Heart left ventricle (tissue), 16 donors: Measurements from ENCODE around the gene NCK2. TPM values are rescaled to one million over a fixed set of nuclear protein-coding genes. Genes with fewer than 3 reads are reported as not detected.

ENCODE experiments used
- ATAC-seq, 4 donors: fragments of 200-7000 bp; cut with Tn5 transposase; one replicate each; pipeline ENCODE4 v1.9.1; 2020 to 2022; ENCODE audit warnings: moderate library complexity in 4 of 4, mild to moderate bottlenecking in 3 of 4, moderate number of reproducible peaks in 1 of 4
- DNase-seq, 5 donors: peaks; one replicate each; pipeline ENCODE4 v3.0.0-alpha.2; 2020
- H3K27ac ChIP-seq, 12 donors: fragments of 200-600 bp; sonication (generic) in 4 of 12; one replicate each; pipeline versions ENCODE4 v1.5.0 to v1.8.0; 2016 to 2022; ENCODE audit warnings: mild to moderate bottlenecking in 2 of 12
- H3K27me3 ChIP-seq, 9 donors: fragments of 200-600 bp; sonication (generic) in 2 of 9; one replicate each; pipeline versions ENCODE4 v1.5.1 to v1.8.0; 2016 to 2022; ENCODE audit warnings: mild to moderate bottlenecking in 3 of 9
- H3K36me3 ChIP-seq, 9 donors: fragments of 200-600 bp; sonication (generic) in 2 of 9; one replicate each; pipeline versions ENCODE4 v1.5.0 to v1.8.0; 2018 to 2022; ENCODE audit warnings: mild to moderate bottlenecking in 2 of 9
- H3K4me1 ChIP-seq, 12 donors: fragments of 200-600 bp; sonication (generic) in 4 of 12; one replicate each; pipeline versions ENCODE4 v1.5.0 to v1.8.0; 2016 to 2022; ENCODE audit warnings: mild to moderate bottlenecking in 3 of 12
- H3K4me3 ChIP-seq, 12 donors: fragments of 200-600 bp; sonication (generic) in 4 of 12; one replicate each; pipeline versions ENCODE4 v1.5.0 to v1.8.0; 2017 to 2022; ENCODE audit warnings: mild to moderate bottlenecking in 9 of 12, moderate library complexity in 4 of 12
- H3K9me3 ChIP-seq, 12 donors: fragments of 200-600 bp; sonication (generic) in 4 of 12; one replicate each; pipeline versions ENCODE4 v1.5.0 to v1.8.0; 2016 to 2022; ENCODE audit warnings: mild to moderate bottlenecking in 1 of 12
- POLR2A ChIP-seq, 2 donors: fragments of 450-650 bp; IDR thresholded peaks; one replicate each; pipeline ENCODE4 v1.6.1; 2017; ENCODE audit warnings: antibody characterized with exemption in 2 of 2, mild to moderate bottlenecking in 2 of 2, moderate library complexity in 2 of 2
- WGBS, 4 donors: extraction: QIAGEN DNeasy Blood & Tissue Kit in 2 of 4; methylation state at CpG; one replicate each; pipeline versions ENCODE4 v1.1.5 to v1.1.7; 2013 to 2018; 5-methylcytosine and 5-hydroxymethylcytosine counted together
- intact Hi-C, 10 donors: fragments of 100-400 bp; cut with DNase I; formaldehyde crosslinking; loops; one replicate each; pipeline versions ENCODE4 v1.11.1 to v1.14.2; 2022
- polyA plus RNA-seq, 2 donors: library from polyadenylated mRNA; stranded (reverse); fragments of 200-250 nt; gene quantifications; one replicate each; pipeline ENCODE4 v1.2.3, GENCODE V29; 2013
- total RNA-seq, 9 donors: library from RNA; depleted of rRNA in 2 of 9; stranded (reverse); fragments of >200 nt in 2 of 9; fragmentation: NEBNext Ultra II Directional in 3 of 9; extraction: Animal tissue kit (Norgen Biotek cat#: 25700) in 3 of 9; gene quantifications; one replicate each; pipeline versions ENCODE4 v1.1.0 to v1.2.4, GENCODE V29; 2016 to 2023
- TF ChIP-seq, protein P1 (sequence below), 12 donors: fragments of 200-600 bp; sonication (generic) in 4 of 12; IDR thresholded peaks; one replicate each; pipeline versions ENCODE4 v1.5.0 to v1.8.0; 2018 to 2022; ENCODE audit warnings: antibody characterized with exemption in 12 of 12, mild to moderate bottlenecking in 5 of 12
- donor health status: ischemic (EF 13 %, LVEDD 7.1; RV severe dilation, severe dysfunction).
- donor health status: healthy with polysubstance abuse.
- donor health status: DM: no; HTN: yes; CAD: no.
- donor health status: DM: no; HTN: no; CAD: no.
- donor health status: ischemic (EF 25% LVEDD 6.9; RV normal size, moderate dysfunction).
- donor health status: ischemic (EF 25% LVEDD 5.7; RV mildly dilated, moderate dysfunction).
- donor health status: healthy.
- donor health status: DM: yes; HTN: yes; CAD: no.
- donor health status: ischemic (EF 35%, LVEDD 5.7; RV mildly dilated, moderate dysfunction).
- donor health status: nonischemic (EF 11% LVEDD 7.7; RV severe dilation, severe dysfunction).
- donor health status: DM: yes; HTN: yes; CAD: no.
- donor health status: PGD.
- donor health status: ischemic (EF 29% LVEDD 5.4; RV normal size, mild dysfunction).
- donor health status: nonischemic (EF 23%, LVEDD 6.1; RV moderate dilation, normal function).

The NCK2 gene
- total and polyA plus RNA-seq, 11 donors: 22.6 to 54.2 (median 33.4) TPM

- peak overlapping the region in 1 of 12 donors; percentile 20 for H3K27ac ChIP-seq
- no peak overlapping the region for H3K4me3 ChIP-seq
- ATAC-seq: no peak
- no peak for TF ChIP-seq POLR2A (IDR thresholded peaks at IDR 0.05)
- TF ChIP-seq, protein P1, sequence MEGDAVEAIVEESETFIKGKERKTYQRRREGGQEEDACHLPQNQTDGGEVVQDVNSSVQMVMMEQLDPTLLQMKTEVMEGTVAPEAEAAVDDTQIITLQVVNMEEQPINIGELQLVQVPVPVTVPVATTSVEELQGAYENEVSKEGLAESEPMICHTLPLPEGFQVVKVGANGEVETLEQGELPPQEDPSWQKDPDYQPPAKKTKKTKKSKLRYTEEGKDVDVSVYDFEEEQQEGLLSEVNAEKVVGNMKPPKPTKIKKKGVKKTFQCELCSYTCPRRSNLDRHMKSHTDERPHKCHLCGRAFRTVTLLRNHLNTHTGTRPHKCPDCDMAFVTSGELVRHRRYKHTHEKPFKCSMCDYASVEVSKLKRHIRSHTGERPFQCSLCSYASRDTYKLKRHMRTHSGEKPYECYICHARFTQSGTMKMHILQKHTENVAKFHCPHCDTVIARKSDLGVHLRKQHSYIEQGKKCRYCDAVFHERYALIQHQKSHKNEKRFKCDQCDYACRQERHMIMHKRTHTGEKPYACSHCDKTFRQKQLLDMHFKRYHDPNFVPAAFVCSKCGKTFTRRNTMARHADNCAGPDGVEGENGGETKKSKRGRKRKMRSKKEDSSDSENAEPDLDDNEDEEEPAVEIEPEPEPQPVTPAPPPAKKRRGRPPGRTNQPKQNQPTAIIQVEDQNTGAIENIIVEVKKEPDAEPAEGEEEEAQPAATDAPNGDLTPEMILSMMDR (IDR thresholded peaks at IDR 0.05): no peak
- DNase-seq: no peak
- H3K4me1 ChIP-seq: peaks cover 0 to 59% (median 18%) of the 10 kb centered on the region in 12 donors
- intact Hi-C loops: loop anchor here in 1 of 10 donors (10.0 kb wide), 1 partner anchor 128 kb away; the partner anchor contains the start of gene NCK2
- no peaks in the 10 kb centered on the region for H3K9me3 ChIP-seq
- peaks cover 0 to 10% (median 0%) of the 10 kb centered on the region in 9 donors for H3K36me3 ChIP-seq
- 88 to 93% (median 90%) methylated on average over 7 of the region's 7 CpGs for WGBS, 4 donors
- H3K27me3 ChIP-seq: no peaks in the 10 kb centered on the region
Measured at GRCh38 chr2:105872830-105873229, 128.1 kb downstream of the NCK2 start.

DNA sequence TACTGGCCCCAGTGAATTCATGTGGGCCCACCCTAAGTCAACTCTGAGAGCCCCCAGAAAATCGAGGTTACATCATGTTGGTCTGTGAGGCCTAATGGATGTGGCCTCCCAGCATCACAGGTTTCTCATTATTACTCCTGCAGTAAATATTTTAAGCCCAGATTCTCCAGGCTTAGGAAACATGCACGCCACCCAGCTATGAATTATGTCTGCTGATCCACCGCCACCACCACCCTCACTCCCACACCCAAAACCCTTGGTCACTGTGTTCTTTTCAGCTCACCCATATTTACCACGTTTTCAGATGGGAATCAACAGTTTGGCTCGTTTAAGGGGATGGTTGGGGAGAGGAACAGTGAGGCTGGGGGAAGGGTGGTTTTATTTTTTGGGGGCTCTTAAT is 128.6 kb downstream of the NCK2 start:
- H3K4me3 ChIP-seq: no peak overlapping the region
- H3K9me3 ChIP-seq: no peaks in the 10 kb centered on the region
- peaks cover 0 to 58% (median 18%) of the 10 kb centered on the region in 12 donors for H3K4me1 ChIP-seq
- intact Hi-C loops: loop anchor here in 1 of 10 donors (10.0 kb wide), 1 partner anchor 128 kb away; the partner anchor contains the start of gene NCK2
- TF ChIP-seq, protein P1 (IDR thresholded peaks at IDR 0.05): no peak
- TF ChIP-seq POLR2A (IDR thresholded peaks at IDR 0.05): no peak
- ATAC-seq (no peak), DNase-seq (no peak)
- no peak overlapping the region for H3K27ac ChIP-seq
- H3K27me3 ChIP-seq: no peaks in the 10 kb centered on the region
- 86 to 91% (median 90%) methylated on average over 5 of the region's 5 CpGs for WGBS, 4 donors
- H3K36me3 ChIP-seq: peaks cover 0 to 12% (median 0%) of the 10 kb centered on the region in 9 donors

- TF ChIP-seq, protein P1 (IDR thresholded peaks at IDR 0.05): no peak
- TF ChIP-seq POLR2A (IDR thresholded peaks at IDR 0.05): no peak
- Histone ChIP-seq H3K4me3 (no peak overlapping the region), H3K4me1 (peaks cover 0 to 56% (median 18%) of the 10 kb centered on the region in 12 donors), H3K27ac (no peak overlapping the region), H3K27me3 (no peaks in the 10 kb centered on the region), H3K36me3 (peaks cover 0 to 17% (median 0%) of the 10 kb centered on the region in 9 donors), H3K9me3 (no peaks in the 10 kb centered on the region)
- WGBS, 4 donors: 71 to 91% (median 83%) methylated on average over 8 of the region's 8 CpGs
- peak in 1 of 5 donors; percentile 47 for DNase-seq
- intact Hi-C loops: loop anchor here in 1 of 10 donors (10.0 kb wide), 1 partner anchor 129 kb away; the partner anchor contains the start of gene NCK2
- ATAC-seq: peak in 3 of 4 donors; percentile 11 to 55 (median 50)
Measured at GRCh38 chr2:105873721-105874120, 129.0 kb downstream of the NCK2 start.

- TF ChIP-seq, protein P1 (IDR thresholded peaks at IDR 0.05): no peak
- TF ChIP-seq POLR2A (IDR thresholded peaks at IDR 0.05): no peak
- H3K27ac ChIP-seq: no peak overlapping the region
- DNase-seq: no peak
- WGBS, 4 donors: 84 to 93% (median 90%) methylated on average over 6 of the region's 6 CpGs
- H3K9me3 ChIP-seq: peaks cover 0 to 5% (median 0%) of the 10 kb centered on the region in 12 donors
- H3K4me3 ChIP-seq: no peak overlapping the region
- no peaks in the 10 kb centered on the region for H3K27me3 ChIP-seq
- no peak for ATAC-seq
- peaks cover 0 to 22% (median 0%) of the 10 kb centered on the region in 9 donors for H3K36me3 ChIP-seq
- H3K4me1 ChIP-seq: peaks cover 0 to 56% (median 17%) of the 10 kb centered on the region in 12 donors
- intact Hi-C loops: loop anchor here in 1 of 10 donors (10.0 kb wide), 1 partner anchor 130 kb away; the partner anchor contains the start of gene NCK2
Measured at GRCh38 chr2:105874466-105874865, 129.8 kb downstream of the NCK2 start.
